Activated B cell treated with CpG ODN at 0.5 μM for 24 hours (primary cell): ENCODE measurements around the gene NTNG2. TPM values are rescaled to one million over a fixed set of nuclear protein-coding genes. Genes with fewer than 3 reads are reported as not detected.

Experiments
- ATAC-seq: fragments of 200-7000 bp; cut with Tn5 transposase; one replicate; pipeline ENCODE4 v1.10.0; 2021; ENCODE audit warnings: low read depth, mild to moderate bottlenecking, moderate library complexity
- CTCF ChIA-PET: fragments of 350-600 bp; sonication (Branson Sonifier 250); formaldehyde crosslinking; loops from one replicate; lab custom pipeline; 2021; ENCODE audit warnings: antibody characterized with exemption; lab: Charles Lee
- POLR2A ChIA-PET: fragments of 350-600 bp; sonication (Branson Sonifier 250); formaldehyde crosslinking; loops from one replicate; lab custom pipeline; 2021; ENCODE audit warnings: antibody characterized with exemption; lab: Charles Lee
- DNase-seq: peaks from one replicate; pipeline ENCODE4 v3.0.0; 2022
- H3K27ac Mint-ChIP-seq: one replicate; pipeline ENCODE4 v1.8.0; 2020; ENCODE audit warnings: mixed read lengths
- H3K27me3 Mint-ChIP-seq: one replicate; pipeline ENCODE4 v1.8.0; 2021; ENCODE audit warnings: mixed read lengths
- H3K36me3 Mint-ChIP-seq: one replicate; pipeline ENCODE4 v1.8.0; 2021; ENCODE audit warnings: low read depth, mixed read lengths
- H3K4me1 Mint-ChIP-seq: one replicate; pipeline ENCODE4 v1.8.0; 2021; ENCODE audit warnings: mixed read lengths
- H3K4me3 Mint-ChIP-seq: one replicate; pipeline ENCODE4 v1.8.0; 2020; ENCODE audit warnings: mild to moderate bottlenecking, mixed read lengths
- H3K9me3 Mint-ChIP-seq: one replicate; pipeline ENCODE4 v1.8.0; 2020; ENCODE audit warnings: mixed read lengths
- CTCF ChIP-seq: fragments of 200-600 bp; IDR thresholded peaks from one replicate; pipeline ENCODE4 v1.8.0; 2022; ENCODE audit warnings: antibody characterized with exemption, mild to moderate bottlenecking
- intact Hi-C: fragments of 100-400 bp; cut with micrococcal nuclease; formaldehyde crosslinking; loops from one replicate; pipeline ENCODE4 v1.15.1; 2024
- total RNA-seq: library from RNA; stranded (reverse); gene quantifications from 2 replicates; pipeline ENCODE4 v1.2.3, GENCODE V29; 2022

The NTNG2 gene
- total RNA-seq, 1 donor from 2014 or later, result 3.1 TPM

DNA sequence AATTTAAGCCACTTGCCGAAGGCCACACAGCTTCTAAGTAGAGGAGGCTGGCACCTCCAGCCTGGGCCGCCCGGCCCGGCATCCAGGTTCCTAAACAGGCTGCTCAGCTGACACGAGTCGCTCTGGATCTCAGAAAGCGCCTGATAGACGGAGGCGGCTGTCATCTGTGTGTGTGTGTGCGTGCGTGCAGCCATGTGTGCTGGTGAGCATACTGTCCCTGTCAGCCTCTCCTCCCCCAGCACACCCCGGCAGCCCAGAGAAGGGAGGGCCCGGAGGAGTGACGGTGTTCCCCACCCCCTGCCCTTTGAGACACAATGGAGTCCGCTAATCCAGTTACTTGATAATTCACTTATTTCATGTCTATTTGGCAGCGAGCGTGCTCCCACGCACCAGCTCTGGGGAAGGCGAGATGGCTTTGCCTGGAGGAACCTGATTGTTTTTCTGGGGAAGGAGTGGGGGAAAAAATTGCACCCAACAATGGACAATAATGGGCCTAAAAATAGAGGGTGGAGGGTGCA lies 20.0 kb downstream of the NTNG2 start:
- no peaks in the 10 kb centered on the region for H3K9me3 Mint-ChIP-seq
- CTCF ChIA-PET, result no interaction called here
- ATAC-seq (no peak), DNase-seq (no peak)
- no peak overlapping the region for H3K4me3 Mint-ChIP-seq
- POLR2A ChIA-PET, result no interaction called here
- H3K36me3 Mint-ChIP-seq, result no peaks in the 10 kb centered on the region
- H3K27me3 Mint-ChIP-seq, result peaks cover 35% of the 10 kb centered on the region
- H3K27ac Mint-ChIP-seq, result no peak overlapping the region
- no peak for TF ChIP-seq CTCF
- H3K4me1 Mint-ChIP-seq, result peaks cover 5% of the 10 kb centered on the region
- intact Hi-C loops, result no loop called here

GRCh38 chr9:132182314-132183091 lies 20.6 kb downstream of the NTNG2 start:
- no peak for TF ChIP-seq CTCF
- DNase-seq (no peak), ATAC-seq (no peak)
- Mint-ChIP-seq H3K4me1 (peaks cover 5% of the 10 kb centered on the region), H3K27ac (no peak overlapping the region), H3K9me3 (no peaks in the 10 kb centered on the region), H3K36me3 (no peaks in the 10 kb centered on the region), H3K27me3 (peaks cover 39% of the 10 kb centered on the region), H3K4me3 (no peak overlapping the region)
- ChIA-PET CTCF (no interaction called here), POLR2A (no interaction called here)
- intact Hi-C loops, result no loop called here

DNA sequence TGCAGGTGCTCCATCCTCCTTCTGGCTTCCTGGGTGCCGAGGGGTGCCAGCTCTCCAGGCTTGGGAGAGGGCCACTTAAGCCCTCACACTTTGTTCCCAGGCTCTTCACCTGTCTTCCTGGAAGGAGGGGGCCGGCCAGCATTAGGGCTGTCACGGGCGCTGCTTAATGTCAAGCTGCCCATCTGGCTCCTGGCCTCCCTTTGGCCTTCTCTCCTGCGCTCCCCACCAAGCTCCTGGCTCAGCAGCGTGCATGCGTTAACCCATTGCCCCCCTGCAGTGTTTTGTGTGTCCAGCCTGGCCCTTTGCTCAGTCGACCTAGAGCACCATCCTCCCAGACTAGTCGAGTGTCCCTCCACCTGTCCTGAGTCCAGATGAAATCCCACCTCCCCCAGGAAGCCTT lies 21.3 kb downstream of the NTNG2 start:
- Mint-ChIP-seq H3K4me3 (no peak overlapping the region), H3K36me3 (no peaks in the 10 kb centered on the region), H3K9me3 (no peaks in the 10 kb centered on the region), H3K4me1 (peaks cover 5% of the 10 kb centered on the region), H3K27ac (no peak overlapping the region), H3K27me3 (peaks cover 38% of the 10 kb centered on the region)
- DNase-seq, result no peak
- POLR2A ChIA-PET, result no interaction called here
- intact Hi-C loops, result no loop called here
- no peak for ATAC-seq
- no peak for TF ChIP-seq CTCF
- CTCF ChIA-PET, result no interaction called here

- Mint-ChIP-seq H3K4me1 (peaks cover 5% of the 10 kb centered on the region), H3K4me3 (no peak overlapping the region)
- POLR2A ChIA-PET, result no interaction called here
These were observed 21.9 kb downstream of the NTNG2 start for GRCh38 chr9:132183715-132184114.

More at GRCh38 chr9:132183715-132184114, 21.9 kb downstream of the NTNG2 start:
- CTCF ChIA-PET, result no interaction called here
- intact Hi-C loops, result no loop called here
- DNase-seq (no peak), ATAC-seq (no peak)
- Mint-ChIP-seq H3K9me3 (no peaks in the 10 kb centered on the region), H3K27ac (no peak overlapping the region), H3K36me3 (no peaks in the 10 kb centered on the region), H3K27me3 (peaks cover 36% of the 10 kb centered on the region)
- no peak for TF ChIP-seq CTCF
